ENCODE measurements around the gene KIF7.
A peak's percentile ranks its signal among the peaks of the same experiment; 100 is the strongest.

KIF7 gene

GRCh38 chr15:89645680-89646079 is 9.6 kb downstream of the KIF7 start:
- H3K36me3 Mint-ChIP-seq = no peaks in the 10 kb centered on the region
- H3K4me1 Mint-ChIP-seq = peaks cover 7% of the 10 kb centered on the region
- no peak for ATAC-seq
- no peaks in the 10 kb centered on the region for H3K9me3 Mint-ChIP-seq
- peak overlapping the region; percentile 58 for H3K27ac Mint-ChIP-seq
- DNase-seq (ENCODE audit: low spot score in 2 of 2) = no peak
- H3K4me3 Mint-ChIP-seq = no peak overlapping the region

- Mint-ChIP-seq H3K36me3 (no peaks in the 10 kb centered on the region), H3K27ac (no peak overlapping the region), H3K4me3 (no peak overlapping the region), H3K4me1 (peaks cover 3% of the 10 kb centered on the region), H3K9me3 (no peaks in the 10 kb centered on the region)
- no peak for ATAC-seq
- no peak for DNase-seq (ENCODE audit: low spot score in 2 of 2)
These were observed 13.2 kb downstream of the KIF7 start for GRCh38 chr15:89642106-89642505.

GRCh38 chr15:89641053-89641452 is 14.2 kb downstream of the KIF7 start:
- Mint-ChIP-seq H3K27ac (no peak overlapping the region), H3K36me3 (no peaks in the 10 kb centered on the region), H3K4me3 (no peak overlapping the region), H3K9me3 (no peaks in the 10 kb centered on the region), H3K4me1 (no peaks in the 10 kb centered on the region)
- DNase-seq (ENCODE audit: low spot score in 2 of 2) (no peak), ATAC-seq (no peak)

GRCh38 chr15:89640245-89640644 is 15.0 kb downstream of the KIF7 start:
- no peak for DNase-seq (ENCODE audit: low spot score in 2 of 2)
- ATAC-seq = no peak
- no peak overlapping the region for H3K27ac Mint-ChIP-seq
- no peaks in the 10 kb centered on the region for H3K9me3 Mint-ChIP-seq
- H3K4me1 Mint-ChIP-seq = no peaks in the 10 kb centered on the region
- no peak overlapping the region for H3K4me3 Mint-ChIP-seq
- peaks cover 5% of the 10 kb centered on the region for H3K36me3 Mint-ChIP-seq

- H3K4me1 Mint-ChIP-seq = no peaks in the 10 kb centered on the region
- no peak for DNase-seq (ENCODE audit: low spot score in 2 of 2)
- H3K4me3 Mint-ChIP-seq = no peak overlapping the region
- no peaks in the 10 kb centered on the region for H3K9me3 Mint-ChIP-seq
- ATAC-seq = no peak
- peaks cover 15% of the 10 kb centered on the region for H3K36me3 Mint-ChIP-seq
- H3K27ac Mint-ChIP-seq = no peak overlapping the region
These were observed 21.7 kb downstream of the KIF7 start for GRCh38 chr15:89633585-89633984.

GRCh38 chr15:89632563-89633430 is 22.5 kb downstream of the KIF7 start:
- Mint-ChIP-seq H3K27ac (no peak overlapping the region), H3K4me1 (no peaks in the 10 kb centered on the region), H3K36me3 (peaks cover 15% of the 10 kb centered on the region), H3K4me3 (no peak overlapping the region), H3K9me3 (no peaks in the 10 kb centered on the region)
- DNase-seq (ENCODE audit: low spot score in 2 of 2) (peak in 1 of 2 donors; percentile 20), ATAC-seq (peak; percentile 27)

- no peaks in the 10 kb centered on the region for H3K9me3 Mint-ChIP-seq
- DNase-seq (ENCODE audit: low spot score in 2 of 2) (peak in 1 of 2 donors; percentile 40), ATAC-seq (peak; percentile 14)
- no peak overlapping the region for H3K27ac Mint-ChIP-seq
- peaks cover 16% of the 10 kb centered on the region for H3K36me3 Mint-ChIP-seq
- H3K4me1 Mint-ChIP-seq = no peaks in the 10 kb centered on the region
- no peak overlapping the region for H3K4me3 Mint-ChIP-seq
These were observed 23.4 kb downstream of the KIF7 start for GRCh38 chr15:89631902-89632264.

- ATAC-seq (peak; percentile 18), DNase-seq (ENCODE audit: low spot score in 2 of 2) (peak in 1 of 2 donors; percentile 47)
- H3K27ac Mint-ChIP-seq = no peak overlapping the region
- H3K36me3 Mint-ChIP-seq = peaks cover 20% of the 10 kb centered on the region
- no peaks in the 10 kb centered on the region for H3K9me3 Mint-ChIP-seq
- no peak overlapping the region for H3K4me3 Mint-ChIP-seq
- H3K4me1 Mint-ChIP-seq = no peaks in the 10 kb centered on the region
These were observed 24.0 kb downstream of the KIF7 start for GRCh38 chr15:89630974-89631901.

- Mint-ChIP-seq H3K27ac (no peak overlapping the region), H3K4me1 (no peaks in the 10 kb centered on the region), H3K4me3 (no peak overlapping the region), H3K9me3 (no peaks in the 10 kb centered on the region), H3K36me3 (peaks cover 21% of the 10 kb centered on the region)
- DNase-seq (ENCODE audit: low spot score in 2 of 2) = peak in 1 of 2 donors; percentile 32
- no peak for ATAC-seq
These were observed 25.0 kb downstream of the KIF7 start for GRCh38 chr15:89630260-89630659.

GRCh38 chr15:89629829-89630228 is 25.4 kb downstream of the KIF7 start:
- Mint-ChIP-seq H3K4me1 (no peaks in the 10 kb centered on the region), H3K9me3 (no peaks in the 10 kb centered on the region), H3K36me3 (peaks cover 24% of the 10 kb centered on the region), H3K27ac (no peak overlapping the region), H3K4me3 (no peak overlapping the region)
- DNase-seq (ENCODE audit: low spot score in 2 of 2) (no peak), ATAC-seq (no peak)

- Mint-ChIP-seq H3K9me3 (no peaks in the 10 kb centered on the region), H3K4me3 (no peak overlapping the region), H3K27ac (no peak overlapping the region), H3K36me3 (peaks cover 32% of the 10 kb centered on the region), H3K4me1 (no peaks in the 10 kb centered on the region)
- no peak for ATAC-seq
- peak in 1 of 2 donors; percentile 33 for DNase-seq (ENCODE audit: low spot score in 2 of 2)
These were observed 26.2 kb downstream of the KIF7 start for GRCh38 chr15:89628806-89629715.

GRCh38 chr15:89628301-89628700 is 27.0 kb downstream of the KIF7 start:
- H3K36me3 Mint-ChIP-seq = peaks cover 40% of the 10 kb centered on the region
- H3K4me1 Mint-ChIP-seq = no peaks in the 10 kb centered on the region
- no peaks in the 10 kb centered on the region for H3K9me3 Mint-ChIP-seq
- H3K4me3 Mint-ChIP-seq = no peak overlapping the region
- H3K27ac Mint-ChIP-seq = no peak overlapping the region
- no peak for ATAC-seq
- peak in 1 of 2 donors; percentile 38 for DNase-seq (ENCODE audit: low spot score in 2 of 2)

GRCh38 chr15:89627256-89627970 is 27.9 kb downstream of the KIF7 start:
- DNase-seq (ENCODE audit: low spot score in 2 of 2) (peak in 1 of 2 donors; percentile 43), ATAC-seq (no peak)
- H3K27ac Mint-ChIP-seq = no peak overlapping the region
- no peaks in the 10 kb centered on the region for H3K4me1 Mint-ChIP-seq
- no peak overlapping the region for H3K4me3 Mint-ChIP-seq
- H3K36me3 Mint-ChIP-seq = peaks cover 46% of the 10 kb centered on the region
- no peaks in the 10 kb centered on the region for H3K9me3 Mint-ChIP-seq

GRCh38 chr15:89625716-89626115 is 29.6 kb downstream of the KIF7 start:
- no peaks in the 10 kb centered on the region for H3K9me3 Mint-ChIP-seq
- H3K36me3 Mint-ChIP-seq = peaks cover 63% of the 10 kb centered on the region
- peak in 1 of 2 donors; percentile 36 for DNase-seq (ENCODE audit: low spot score in 2 of 2)
- no peaks in the 10 kb centered on the region for H3K4me1 Mint-ChIP-seq
- no peak overlapping the region for H3K27ac Mint-ChIP-seq
- no peak for ATAC-seq
- no peak overlapping the region for H3K4me3 Mint-ChIP-seq
